ENCODE results near the gene TTLL10.

DNA sequence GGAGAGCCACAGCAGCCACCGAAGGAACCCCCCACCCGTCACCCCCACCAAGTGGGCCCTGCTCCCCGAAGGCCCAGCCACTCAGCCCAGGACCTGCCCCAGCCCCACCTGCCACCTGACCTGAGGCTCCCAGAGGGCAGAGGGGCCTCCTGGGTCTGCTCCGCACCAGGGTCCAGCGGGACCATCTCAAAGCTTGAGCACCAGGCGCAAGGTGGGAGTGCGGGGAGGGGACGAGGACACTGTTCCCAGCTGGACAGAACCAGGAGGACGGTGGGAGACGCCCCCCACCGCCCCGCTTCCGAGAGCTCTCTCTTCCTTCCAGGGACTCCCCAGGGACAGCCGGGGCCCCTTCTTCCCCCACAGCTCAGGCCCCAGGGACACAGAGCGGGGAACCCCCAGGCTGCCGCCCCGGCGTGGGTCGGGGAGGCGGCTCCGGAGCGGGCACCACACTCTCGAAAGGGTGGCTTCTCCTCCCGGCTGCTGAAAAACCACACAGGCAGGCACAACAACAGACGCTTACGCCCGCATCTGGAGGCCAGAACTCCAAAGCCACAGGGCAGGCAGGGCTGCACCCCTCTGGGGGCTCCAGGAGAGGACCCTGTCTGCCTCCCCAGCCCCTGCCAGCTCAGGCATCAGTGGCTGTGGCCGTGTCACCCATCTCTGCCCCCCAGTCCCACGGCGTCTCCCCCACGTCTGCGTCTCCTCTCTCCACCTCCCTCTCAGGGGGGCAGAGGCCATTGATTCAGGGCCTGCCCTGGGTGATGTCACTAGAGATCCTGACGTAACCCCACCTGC is 1.9 kb upstream of the TTLL10 start:
- TF ChIP-seq, protein P1, sequence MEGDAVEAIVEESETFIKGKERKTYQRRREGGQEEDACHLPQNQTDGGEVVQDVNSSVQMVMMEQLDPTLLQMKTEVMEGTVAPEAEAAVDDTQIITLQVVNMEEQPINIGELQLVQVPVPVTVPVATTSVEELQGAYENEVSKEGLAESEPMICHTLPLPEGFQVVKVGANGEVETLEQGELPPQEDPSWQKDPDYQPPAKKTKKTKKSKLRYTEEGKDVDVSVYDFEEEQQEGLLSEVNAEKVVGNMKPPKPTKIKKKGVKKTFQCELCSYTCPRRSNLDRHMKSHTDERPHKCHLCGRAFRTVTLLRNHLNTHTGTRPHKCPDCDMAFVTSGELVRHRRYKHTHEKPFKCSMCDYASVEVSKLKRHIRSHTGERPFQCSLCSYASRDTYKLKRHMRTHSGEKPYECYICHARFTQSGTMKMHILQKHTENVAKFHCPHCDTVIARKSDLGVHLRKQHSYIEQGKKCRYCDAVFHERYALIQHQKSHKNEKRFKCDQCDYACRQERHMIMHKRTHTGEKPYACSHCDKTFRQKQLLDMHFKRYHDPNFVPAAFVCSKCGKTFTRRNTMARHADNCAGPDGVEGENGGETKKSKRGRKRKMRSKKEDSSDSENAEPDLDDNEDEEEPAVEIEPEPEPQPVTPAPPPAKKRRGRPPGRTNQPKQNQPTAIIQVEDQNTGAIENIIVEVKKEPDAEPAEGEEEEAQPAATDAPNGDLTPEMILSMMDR (IDR thresholded peaks at IDR 0.05), result no peak
- TF ChIP-seq POLR2A (IDR thresholded peaks at IDR 0.05), result no peak
- no peak for TF ChIP-seq POLR2AphosphoS5 (IDR thresholded peaks at IDR 0.05)
- no peak for TF ChIP-seq EP300 (IDR thresholded peaks at IDR 0.05; ENCODE audit: low read depth)

Data from transverse colon (tissue), 4 donors.